PC-3 (cell line): ENCODE data around the gene PFKFB3. TPM values are rescaled to one million over a fixed set of nuclear protein-coding genes. Genes with fewer than 3 reads are reported as not detected.

Experiments
- ATAC-seq: fragments of 200-7000 bp; cut with Tn5 transposase; 2 replicates; pipeline ENCODE4 v1.9.1; 2020; ENCODE audit warnings: mild to moderate bottlenecking, moderate library complexity
- BruUV-seq: library from RNA; stranded (reverse); fragments of 400-500 nt; replicated peaks from 2 replicates; lab custom pipeline; 2021; lab: Mats Ljungman, UMichigan
- CTCF ChIA-PET: fragments of 300-600 bp; sonication (Branson Sonifier 250); formaldehyde crosslinking; loops from one replicate; lab custom pipeline; 2022; ENCODE audit warnings: antibody characterized with exemption; lab: Charles Lee
- POLR2A ChIA-PET: fragments of 300-600 bp; sonication (Branson Sonifier 250); formaldehyde crosslinking; loops from one replicate; lab custom pipeline; 2022; ENCODE audit warnings: antibody characterized with exemption; ENCODE audit not compliant: unreplicated experiment; lab: Charles Lee
- DNase-seq: peaks from one replicate; pipeline ENCODE4 v3.0.0-alpha.2; 2015
- H2AFZ ChIP-seq: fragments of 300-600 bp; sonication (generic); 2 replicates; pipeline ENCODE4 v1.6.0; 2016; ENCODE audit warnings: antibody characterized with exemption, low read length
- H3F3A ChIP-seq: fragments of 300-600 bp; sonication (generic); one replicate; pipeline ENCODE4 v1.6.0; 2017; ENCODE audit warnings: antibody characterized with exemption, low read length, control low read depth, mild to moderate bottlenecking; ENCODE audit not compliant: unreplicated experiment
- H3K27ac ChIP-seq: fragments of 300-600 bp; sonication (generic); 2 replicates; pipeline ENCODE4 v1.5.1; 2016; ENCODE audit warnings: mild to moderate bottlenecking, low read length
- H3K27me3 ChIP-seq: fragments of 300-600 bp; sonication (generic); 2 replicates; pipeline ENCODE4 v1.6.1; 2016; ENCODE audit warnings: low read length, mixed read lengths
- H3K36me3 ChIP-seq: fragments of 300-600 bp; sonication (generic); 2 replicates; pipeline ENCODE4 v1.6.1; 2016; ENCODE audit warnings: low read depth, mixed run types, low read length, mixed read lengths
- H3K4me1 ChIP-seq: fragments of 300-600 bp; sonication (generic); 2 replicates; pipeline ENCODE4 v1.5.1; 2016; ENCODE audit warnings: low read length; ENCODE audit not compliant: insufficient read depth
- H3K4me2 ChIP-seq: fragments of 300-600 bp; sonication (generic); 2 replicates; pipeline ENCODE4 v1.6.0; 2016; ENCODE audit warnings: low read length
- H3K4me3 ChIP-seq: fragments of 300-600 bp; sonication (generic); 2 replicates; pipeline ENCODE4 v1.5.1; 2016; ENCODE audit warnings: mild to moderate bottlenecking, low read length, mixed read lengths
- H3K79me2 ChIP-seq: fragments of 300-600 bp; sonication (generic); 2 replicates; pipeline ENCODE4 v1.6.1; 2017; ENCODE audit warnings: low read length, mixed read lengths
- H3K9ac ChIP-seq: fragments of 300-600 bp; sonication (generic); 2 replicates; pipeline ENCODE4 v1.6.0; 2016; ENCODE audit warnings: mild to moderate bottlenecking, low read length
- H3K9me2 ChIP-seq: fragments of 300-600 bp; sonication (generic); replicated peaks from 2 replicates; pipeline ENCODE4 v1.6.1; 2016; ENCODE audit warnings: mixed run types, low read length, mixed read lengths
- H3K9me3 ChIP-seq: fragments of 300-600 bp; sonication (generic); 2 replicates; pipeline ENCODE4 v1.6.1; 2016; ENCODE audit warnings: low read length, mixed read lengths
- H4K20me1 ChIP-seq: fragments of 300-600 bp; sonication (generic); 2 replicates; pipeline ENCODE4 v1.6.1; 2016; ENCODE audit warnings: low read length, mixed read lengths
- CTCF ChIP-seq: fragments of 300-600 bp; sonication (generic); conservative IDR thresholded peaks from 2 replicates; pipeline ENCODE4 v1.5.1; 2017; ENCODE audit warnings: antibody characterized with exemption, low read depth, mild to moderate bottlenecking, low read length
- EZH2 ChIP-seq: fragments of 300-600 bp; sonication (generic); IDR thresholded peaks from one replicate; pipeline ENCODE4 v1.6.1; 2017; ENCODE audit warnings: antibody characterized with exemption, mild to moderate bottlenecking, low read length; ENCODE audit not compliant: unreplicated experiment
- EZH2phosphoT487 ChIP-seq: fragments of 300-600 bp; sonication (generic); IDR thresholded peaks from 2 replicates; pipeline ENCODE4 v1.6.1; 2018; ENCODE audit warnings: mild to moderate bottlenecking, antibody characterized with exemption, low read length, borderline replicate concordance
- intact Hi-C: fragments of 100-400 bp; cut with micrococcal nuclease; formaldehyde crosslinking; loops from 2 replicates; pipeline ENCODE4 v1.9.0; 2023
- total RNA-seq: library from RNA; depleted of rRNA; stranded (reverse); fragments of >200 nt; gene quantifications from 2 replicates; pipeline ENCODE4 v1.2.3, GENCODE V29; 2014

The PFKFB3 gene
- total RNA-seq, 1 experiment from 2014 or later, result 19.5 TPM

GRCh38 chr10:6217611-6218010 lies 14.9 kb downstream of the PFKFB3 start:
- Histone ChIP-seq H3K4me3 (no peak overlapping the region), H3K9me2 (no peaks in the 10 kb centered on the region), H3K4me2 (no peak overlapping the region), H4K20me1 (no peaks in the 10 kb centered on the region), H3K9me3 (no peaks in the 10 kb centered on the region), H3K79me2 (peaks cover 9% of the 10 kb centered on the region; the same call in 1 of the 2 replicates), H3K9ac (no peak overlapping the region), H3K27me3 (no peaks in the 10 kb centered on the region), H3K4me1 (no peaks in the 10 kb centered on the region), H2AFZ (no peak overlapping the region), H3K36me3 (no peaks in the 10 kb centered on the region; the same call in 1 of the 2 replicates), H3K27ac (no peak overlapping the region), H3F3A (no peaks in the 10 kb centered on the region)
- TF ChIP-seq CTCF (no peak), EZH2 (no peak), EZH2phosphoT487 (no peak)
- ChIA-PET CTCF (no interaction called here), POLR2A (no interaction called here)
- BruUV-seq, result no TSS peak
- intact Hi-C loops, result no loop called here
- no peak for ATAC-seq
- no peak for DNase-seq

GRCh38 chr10:6218692-6219493 lies 16.2 kb downstream of the PFKFB3 start:
- Histone ChIP-seq H3K9ac (no peak overlapping the region), H3K4me1 (no peaks in the 10 kb centered on the region), H3K79me2 (no peaks in the 10 kb centered on the region), H3K4me2 (no peak overlapping the region), H3K9me3 (no peaks in the 10 kb centered on the region), H3K27me3 (no peaks in the 10 kb centered on the region), H4K20me1 (no peaks in the 10 kb centered on the region), H2AFZ (no peak overlapping the region), H3K4me3 (no peak overlapping the region), H3K27ac (no peak overlapping the region), H3K36me3 (no peaks in the 10 kb centered on the region; the same call in 1 of the 2 replicates), H3F3A (no peaks in the 10 kb centered on the region), H3K9me2 (no peaks in the 10 kb centered on the region)
- intact Hi-C loops, result no loop called here
- ATAC-seq, result no peak
- ChIA-PET CTCF (no interaction called here), POLR2A (no interaction called here)
- no peak for TF ChIP-seq EZH2
- TF ChIP-seq EZH2phosphoT487, result no peak
- DNase-seq, result no peak
- no TSS peak for BruUV-seq

- BruUV-seq, result no TSS peak
- Histone ChIP-seq H3K9me3 (no peaks in the 10 kb centered on the region), H3K4me1 (no peaks in the 10 kb centered on the region), H2AFZ (no peak overlapping the region), H3K36me3 (no peaks in the 10 kb centered on the region; the same call in 1 of the 2 replicates), H3K9me2 (no peaks in the 10 kb centered on the region), H4K20me1 (no peaks in the 10 kb centered on the region), H3K79me2 (no peaks in the 10 kb centered on the region), H3K27me3 (no peaks in the 10 kb centered on the region), H3K9ac (no peak overlapping the region), H3K4me2 (no peak overlapping the region), H3K4me3 (no peak overlapping the region), H3K27ac (no peak overlapping the region), H3F3A (no peaks in the 10 kb centered on the region)
- DNase-seq (no peak), ATAC-seq (no peak)
- intact Hi-C loops, result no loop called here
- POLR2A ChIA-PET, result no interaction called here
- CTCF ChIA-PET, result no interaction called here
- TF ChIP-seq EZH2phosphoT487 (no peak), EZH2 (no peak)
These were observed 16.7 kb downstream of the PFKFB3 start for GRCh38 chr10:6219494-6219836.
